PC-3 (cell line): ENCODE results near the gene PTK6. TPM values are rescaled to one million over a fixed set of nuclear protein-coding genes. Genes with fewer than 3 reads are reported as not detected.

Experiments
- ATAC-seq: fragments of 200-7000 bp; cut with Tn5 transposase; 2 replicates; pipeline ENCODE4 v1.9.1; 2020; ENCODE audit warnings: mild to moderate bottlenecking, moderate library complexity
- BruUV-seq: library from RNA; stranded (reverse); fragments of 400-500 nt; replicated peaks from 2 replicates; lab custom pipeline; 2021; lab: Mats Ljungman, UMichigan
- CTCF ChIA-PET: fragments of 300-600 bp; sonication (Branson Sonifier 250); formaldehyde crosslinking; loops from one replicate; lab custom pipeline; 2022; ENCODE audit warnings: antibody characterized with exemption; lab: Charles Lee
- POLR2A ChIA-PET: fragments of 300-600 bp; sonication (Branson Sonifier 250); formaldehyde crosslinking; loops from one replicate; lab custom pipeline; 2022; ENCODE audit warnings: antibody characterized with exemption; ENCODE audit not compliant: unreplicated experiment; lab: Charles Lee
- DNase-seq: peaks from one replicate; pipeline ENCODE4 v3.0.0-alpha.2; 2015
- H2AFZ ChIP-seq: fragments of 300-600 bp; sonication (generic); 2 replicates; pipeline ENCODE4 v1.6.0; 2016; ENCODE audit warnings: antibody characterized with exemption, low read length
- H3F3A ChIP-seq: fragments of 300-600 bp; sonication (generic); one replicate; pipeline ENCODE4 v1.6.0; 2017; ENCODE audit warnings: antibody characterized with exemption, low read length, control low read depth, mild to moderate bottlenecking; ENCODE audit not compliant: unreplicated experiment
- H3K27ac ChIP-seq: fragments of 300-600 bp; sonication (generic); 2 replicates; pipeline ENCODE4 v1.5.1; 2016; ENCODE audit warnings: mild to moderate bottlenecking, low read length
- H3K27me3 ChIP-seq: fragments of 300-600 bp; sonication (generic); 2 replicates; pipeline ENCODE4 v1.6.1; 2016; ENCODE audit warnings: low read length, mixed read lengths
- H3K36me3 ChIP-seq: fragments of 300-600 bp; sonication (generic); 2 replicates; pipeline ENCODE4 v1.6.1; 2016; ENCODE audit warnings: low read depth, mixed run types, low read length, mixed read lengths
- H3K4me1 ChIP-seq: fragments of 300-600 bp; sonication (generic); 2 replicates; pipeline ENCODE4 v1.5.1; 2016; ENCODE audit warnings: low read length; ENCODE audit not compliant: insufficient read depth
- H3K4me2 ChIP-seq: fragments of 300-600 bp; sonication (generic); 2 replicates; pipeline ENCODE4 v1.6.0; 2016; ENCODE audit warnings: low read length
- H3K4me3 ChIP-seq: fragments of 300-600 bp; sonication (generic); 2 replicates; pipeline ENCODE4 v1.5.1; 2016; ENCODE audit warnings: mild to moderate bottlenecking, low read length, mixed read lengths
- H3K79me2 ChIP-seq: fragments of 300-600 bp; sonication (generic); 2 replicates; pipeline ENCODE4 v1.6.1; 2017; ENCODE audit warnings: low read length, mixed read lengths
- H3K9ac ChIP-seq: fragments of 300-600 bp; sonication (generic); 2 replicates; pipeline ENCODE4 v1.6.0; 2016; ENCODE audit warnings: mild to moderate bottlenecking, low read length
- H3K9me2 ChIP-seq: fragments of 300-600 bp; sonication (generic); replicated peaks from 2 replicates; pipeline ENCODE4 v1.6.1; 2016; ENCODE audit warnings: mixed run types, low read length, mixed read lengths
- H3K9me3 ChIP-seq: fragments of 300-600 bp; sonication (generic); 2 replicates; pipeline ENCODE4 v1.6.1; 2016; ENCODE audit warnings: low read length, mixed read lengths
- H4K20me1 ChIP-seq: fragments of 300-600 bp; sonication (generic); 2 replicates; pipeline ENCODE4 v1.6.1; 2016; ENCODE audit warnings: low read length, mixed read lengths
- EZH2 ChIP-seq: fragments of 300-600 bp; sonication (generic); IDR thresholded peaks from one replicate; pipeline ENCODE4 v1.6.1; 2017; ENCODE audit warnings: antibody characterized with exemption, mild to moderate bottlenecking, low read length; ENCODE audit not compliant: unreplicated experiment
- EZH2phosphoT487 ChIP-seq: fragments of 300-600 bp; sonication (generic); IDR thresholded peaks from 2 replicates; pipeline ENCODE4 v1.6.1; 2018; ENCODE audit warnings: mild to moderate bottlenecking, antibody characterized with exemption, low read length, borderline replicate concordance
- intact Hi-C: fragments of 100-400 bp; cut with micrococcal nuclease; formaldehyde crosslinking; loops from 2 replicates; pipeline ENCODE4 v1.9.0; 2023
- total RNA-seq: library from RNA; depleted of rRNA; stranded (reverse); fragments of >200 nt; gene quantifications from 2 replicates; pipeline ENCODE4 v1.2.3, GENCODE V29; 2014
- TF ChIP-seq, protein P1 (sequence below): fragments of 300-600 bp; sonication (generic); conservative IDR thresholded peaks from 2 replicates; pipeline ENCODE4 v1.5.1; 2017; ENCODE audit warnings: antibody characterized with exemption, low read depth, mild to moderate bottlenecking, low read length

The PTK6 gene
- total RNA-seq, 1 experiment from 2014 or later: 11.1 TPM

GRCh38 chr20:63563225-63563935, 26.2 kb upstream of the PTK6 start:
- no peak overlapping the region for H3K4me2 ChIP-seq
- no peak overlapping the region for H3K4me3 ChIP-seq
- ATAC-seq (no peak), DNase-seq (no peak)
- TF ChIP-seq, protein P1, sequence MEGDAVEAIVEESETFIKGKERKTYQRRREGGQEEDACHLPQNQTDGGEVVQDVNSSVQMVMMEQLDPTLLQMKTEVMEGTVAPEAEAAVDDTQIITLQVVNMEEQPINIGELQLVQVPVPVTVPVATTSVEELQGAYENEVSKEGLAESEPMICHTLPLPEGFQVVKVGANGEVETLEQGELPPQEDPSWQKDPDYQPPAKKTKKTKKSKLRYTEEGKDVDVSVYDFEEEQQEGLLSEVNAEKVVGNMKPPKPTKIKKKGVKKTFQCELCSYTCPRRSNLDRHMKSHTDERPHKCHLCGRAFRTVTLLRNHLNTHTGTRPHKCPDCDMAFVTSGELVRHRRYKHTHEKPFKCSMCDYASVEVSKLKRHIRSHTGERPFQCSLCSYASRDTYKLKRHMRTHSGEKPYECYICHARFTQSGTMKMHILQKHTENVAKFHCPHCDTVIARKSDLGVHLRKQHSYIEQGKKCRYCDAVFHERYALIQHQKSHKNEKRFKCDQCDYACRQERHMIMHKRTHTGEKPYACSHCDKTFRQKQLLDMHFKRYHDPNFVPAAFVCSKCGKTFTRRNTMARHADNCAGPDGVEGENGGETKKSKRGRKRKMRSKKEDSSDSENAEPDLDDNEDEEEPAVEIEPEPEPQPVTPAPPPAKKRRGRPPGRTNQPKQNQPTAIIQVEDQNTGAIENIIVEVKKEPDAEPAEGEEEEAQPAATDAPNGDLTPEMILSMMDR: no peak
- TF ChIP-seq EZH2phosphoT487 (no peak), EZH2 (no peak)
- H3K4me1 ChIP-seq: no peaks in the 10 kb centered on the region
- peaks cover 4% of the 10 kb centered on the region; the same call in 1 of the 2 replicates for H3K36me3 ChIP-seq
- H3K79me2 ChIP-seq: no peaks in the 10 kb centered on the region
- H3K9me3 ChIP-seq: no peaks in the 10 kb centered on the region
- H2AFZ ChIP-seq: no peak overlapping the region
- no TSS peak for BruUV-seq
- H4K20me1 ChIP-seq: no peaks in the 10 kb centered on the region
- no peak overlapping the region for H3K27ac ChIP-seq
- no peak overlapping the region for H3K9ac ChIP-seq
- ChIA-PET POLR2A (no interaction called here), CTCF (no interaction called here)
- intact Hi-C loops: no loop called here
- no peaks in the 10 kb centered on the region for H3K27me3 ChIP-seq
- no peaks in the 10 kb centered on the region for H3K9me2 ChIP-seq
- no peaks in the 10 kb centered on the region for H3F3A ChIP-seq

GRCh38 chr20:63562461-63563224, 25.5 kb upstream of the PTK6 start:
- H3K27ac ChIP-seq: no peak overlapping the region
- no peaks in the 10 kb centered on the region for H3K79me2 ChIP-seq
- H3K27me3 ChIP-seq: no peaks in the 10 kb centered on the region
- H2AFZ ChIP-seq: no peak overlapping the region
- no peaks in the 10 kb centered on the region for H4K20me1 ChIP-seq
- no peak for TF ChIP-seq EZH2phosphoT487
- H3K9me3 ChIP-seq: no peaks in the 10 kb centered on the region
- DNase-seq (no peak), ATAC-seq (no peak)
- intact Hi-C loops: no loop called here
- no TSS peak for BruUV-seq
- H3K4me2 ChIP-seq: no peak overlapping the region
- H3F3A ChIP-seq: no peaks in the 10 kb centered on the region
- CTCF ChIA-PET: no interaction called here
- peaks cover 4% of the 10 kb centered on the region; the same call in 1 of the 2 replicates for H3K36me3 ChIP-seq
- H3K4me1 ChIP-seq: no peaks in the 10 kb centered on the region
- no peaks in the 10 kb centered on the region for H3K9me2 ChIP-seq
- POLR2A ChIA-PET: interaction anchor here (0.6 kb wide), 1 partner anchor 517 kb away, joined by 5 read pairs; the partner anchor contains the start of gene RGS19
- H3K9ac ChIP-seq: no peak overlapping the region
- no peak overlapping the region for H3K4me3 ChIP-seq

DNA sequence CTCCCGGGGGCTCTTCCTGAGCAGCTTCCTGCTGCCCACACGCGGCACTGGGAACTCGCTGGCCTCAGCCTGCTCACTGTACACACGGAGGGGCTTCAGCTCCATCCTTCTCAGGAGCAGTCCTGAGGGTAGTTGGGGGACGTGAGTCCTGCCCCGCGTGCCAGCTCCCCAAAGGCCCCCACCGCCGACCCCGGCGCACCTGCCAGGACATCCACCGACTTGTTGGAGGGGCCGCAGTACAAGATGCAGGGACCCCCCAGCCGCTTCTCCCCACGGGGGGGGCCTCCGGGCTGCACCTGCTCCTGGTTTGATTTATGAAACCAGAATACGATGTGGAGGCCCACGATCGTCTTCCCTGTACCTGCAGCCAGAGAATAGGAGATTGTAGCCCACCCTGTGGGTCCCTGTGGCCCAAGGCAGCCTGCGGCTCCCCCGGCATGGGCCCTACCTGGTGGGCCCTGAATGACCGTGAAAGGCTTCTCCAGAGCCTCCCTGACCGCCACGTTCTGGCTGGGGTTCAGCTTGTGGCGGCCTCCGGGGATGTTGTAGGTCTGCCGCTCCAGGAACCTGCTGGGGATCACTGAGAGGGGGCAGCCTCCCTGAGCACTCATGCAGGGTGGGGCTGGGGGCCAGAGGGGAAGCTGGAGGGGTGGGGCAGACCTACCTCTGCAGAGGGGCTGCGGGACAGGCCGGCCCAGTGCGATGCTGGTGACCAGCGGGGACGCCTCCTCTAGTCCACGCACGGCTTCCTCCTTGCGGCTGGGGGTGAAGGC, 24.6 kb upstream of the PTK6 start:
- Histone ChIP-seq H3K27ac (no peak overlapping the region), H3K27me3 (no peaks in the 10 kb centered on the region), H3K9me3 (no peaks in the 10 kb centered on the region), H4K20me1 (no peaks in the 10 kb centered on the region), H3F3A (no peaks in the 10 kb centered on the region), H3K36me3 (peaks cover 4% of the 10 kb centered on the region; the same call in 1 of the 2 replicates), H3K9ac (no peak overlapping the region), H3K79me2 (no peaks in the 10 kb centered on the region), H3K9me2 (no peaks in the 10 kb centered on the region), H2AFZ (no peak overlapping the region), H3K4me2 (no peak overlapping the region), H3K4me1 (no peaks in the 10 kb centered on the region), H3K4me3 (no peak overlapping the region)
- CTCF ChIA-PET: no interaction called here
- POLR2A ChIA-PET: interaction anchor here (0.6 kb wide), 1 partner anchor 517 kb away, joined by 5 read pairs; the partner anchor contains the start of gene RGS19
- no TSS peak for BruUV-seq
- no peak for ATAC-seq
- no peak for DNase-seq
- intact Hi-C loops: no loop called here
- no peak for TF ChIP-seq EZH2phosphoT487
- no peak for TF ChIP-seq EZH2
- TF ChIP-seq, protein P1: no peak
